BJ (cell line): ENCODE results near the gene SMC1B. TPM values are rescaled to one million over a fixed set of nuclear protein-coding genes. Genes with fewer than 3 reads are reported as not detected.
"Not testable (repeated sequence)": the region's sequence is repeated elsewhere in the genome, so short reads cannot be mapped to it uniquely, and the experiment has no call there.

Experiments
- CTCF ChIA-PET: fragments of 350-600 bp; formaldehyde crosslinking; extraction: SDS; loops from one replicate; lab custom pipeline; 2021; ENCODE audit warnings: antibody characterized with exemption, inconsistent platforms; lab: Yijun Ruan, JAX
- POLR2A ChIA-PET: fragments of 300-600 bp; sonication (Branson Sonifier 250); formaldehyde crosslinking; extraction: SDS; loops from one replicate; lab custom pipeline; 2021; ENCODE audit warnings: antibody characterized with exemption; lab: Charles Lee
- DNase-seq: peaks from one replicate; pipeline ENCODE4 v3.0.0-alpha.2; 2011; ENCODE audit warnings: low read depth
- H3K27me3 ChIP-seq: 2 replicates; pipeline ENCODE4 v1.6.0; 2011; ENCODE audit warnings: low read length; ENCODE audit not compliant: control insufficient read depth, insufficient read depth
- H3K36me3 ChIP-seq: 2 replicates; pipeline ENCODE4 v1.5.1; 2011; ENCODE audit warnings: low read length; ENCODE audit not compliant: control insufficient read depth, insufficient read depth
- H3K4me3 ChIP-seq: 2 replicates; pipeline ENCODE4 v1.5.1; 2011; ENCODE audit warnings: low read depth, mild to moderate bottlenecking, control low read depth, low read length
- CTCF ChIP-seq: IDR thresholded peaks from 2 replicates; pipeline ENCODE4 v1.5.1; 2011; ENCODE audit warnings: low read depth, mild to moderate bottlenecking, control low read depth, inconsistent platforms, low read length, moderate library complexity; ENCODE audit not compliant: insufficient read depth
- polyA plus RNA-seq: library from polyadenylated mRNA; depleted of rRNA; stranded (reverse); fragments of >200 nt; gene quantifications from 2 replicates; pipeline ENCODE4 v1.2.3, GENCODE V29; 2011

SMC1B gene
- polyA plus RNA-seq, 1 experiment = not detected

DNA sequence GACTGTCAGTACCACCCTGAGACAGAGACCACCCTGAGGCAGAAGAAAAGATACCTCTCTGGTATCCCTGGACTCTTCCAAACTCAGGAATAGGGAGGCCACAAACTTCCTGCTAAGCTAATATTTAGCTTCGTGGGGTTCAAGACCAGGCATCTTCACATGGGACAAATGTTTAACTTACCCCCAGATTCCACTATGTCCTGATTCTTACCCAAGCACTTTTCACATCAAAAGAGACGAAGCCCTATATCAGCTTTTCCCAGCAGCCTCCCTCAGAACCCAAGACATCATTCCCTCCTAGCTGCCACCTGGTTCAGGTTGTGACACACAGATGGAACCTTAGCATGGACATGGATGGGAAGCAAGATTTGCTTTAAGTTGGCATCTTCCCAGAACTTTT is 32.1 kb downstream of the SMC1B start:
- ChIA-PET POLR2A (no interaction called here), CTCF (no interaction called here)
- no peaks in the 10 kb centered on the region for H3K36me3 ChIP-seq
- H3K4me3 ChIP-seq = no peak overlapping the region
- no peak for DNase-seq
- H3K27me3 ChIP-seq = no peaks in the 10 kb centered on the region
- TF ChIP-seq CTCF = no peak

DNA sequence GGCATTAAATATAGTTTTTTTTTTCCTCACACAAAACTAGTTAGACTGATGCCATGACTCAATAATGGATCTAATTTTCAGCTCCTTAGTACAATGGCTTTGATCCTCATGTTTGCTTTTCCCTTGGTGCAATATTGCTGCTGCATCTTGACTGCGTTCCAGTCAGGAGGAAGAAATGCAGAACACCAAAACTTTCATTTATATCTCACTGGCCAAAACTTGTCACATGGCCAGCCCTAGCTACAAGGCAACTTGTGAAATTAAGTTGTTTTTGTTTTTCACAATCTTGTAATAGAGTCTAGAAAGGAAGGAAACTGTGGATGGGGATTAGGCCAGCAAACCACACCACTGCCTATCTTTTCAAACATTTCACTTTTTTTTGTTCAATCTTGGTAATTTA is 36.7 kb downstream of the SMC1B start:
- CTCF ChIA-PET = no interaction called here
- POLR2A ChIA-PET = no interaction called here

GRCh38 chr22:45376009-45376408 is 37.4 kb downstream of the SMC1B start:
- Histone ChIP-seq H3K36me3 (no peaks in the 10 kb centered on the region), H3K27me3 (no peaks in the 10 kb centered on the region), H3K4me3 (no peak overlapping the region)
- no peak for DNase-seq
- POLR2A ChIA-PET = no interaction called here
- TF ChIP-seq CTCF = no peak
- CTCF ChIA-PET = no interaction called here

More for the DNA sequence above, 36.7 kb downstream of the SMC1B start:
- no peaks in the 10 kb centered on the region for H3K27me3 ChIP-seq
- no peak overlapping the region for H3K4me3 ChIP-seq
- DNase-seq = no peak
- no peaks in the 10 kb centered on the region for H3K36me3 ChIP-seq
- TF ChIP-seq CTCF = no peak

GRCh38 chr22:45373592-45373991 is 39.8 kb downstream of the SMC1B start:
- H3K27me3 ChIP-seq, POLR2A ChIA-PET, H3K4me3 ChIP-seq, CTCF ChIA-PET, DNase-seq, H3K36me3 ChIP-seq: not testable (repeated sequence)

DNA sequence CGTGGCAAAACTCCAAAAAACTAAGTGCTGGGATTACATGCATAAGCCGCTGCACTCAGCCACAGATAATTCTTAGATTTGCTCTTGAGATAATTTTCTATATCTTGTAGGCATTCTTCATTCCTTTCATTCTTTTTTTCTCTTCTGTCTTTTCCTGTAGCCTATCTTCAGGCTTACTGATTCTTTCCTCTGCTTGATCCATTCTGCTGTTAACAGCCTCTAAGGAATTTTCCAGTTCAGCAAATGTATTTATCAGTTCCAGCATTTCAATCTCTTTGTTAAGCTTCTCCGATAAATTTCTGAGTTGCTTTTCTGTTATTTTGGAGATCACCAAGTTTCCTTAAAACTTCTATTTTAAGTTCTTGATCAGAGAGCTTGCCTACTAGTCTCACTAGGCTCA is 46.7 kb downstream of the SMC1B start:
- TF ChIP-seq CTCF = no peak
- no peaks in the 10 kb centered on the region for H3K36me3 ChIP-seq
- H3K4me3 ChIP-seq = no peak overlapping the region
- no peak for DNase-seq
- ChIA-PET POLR2A (no interaction called here), CTCF (no interaction called here)
- peaks cover 5% of the 10 kb centered on the region for H3K27me3 ChIP-seq

DNA sequence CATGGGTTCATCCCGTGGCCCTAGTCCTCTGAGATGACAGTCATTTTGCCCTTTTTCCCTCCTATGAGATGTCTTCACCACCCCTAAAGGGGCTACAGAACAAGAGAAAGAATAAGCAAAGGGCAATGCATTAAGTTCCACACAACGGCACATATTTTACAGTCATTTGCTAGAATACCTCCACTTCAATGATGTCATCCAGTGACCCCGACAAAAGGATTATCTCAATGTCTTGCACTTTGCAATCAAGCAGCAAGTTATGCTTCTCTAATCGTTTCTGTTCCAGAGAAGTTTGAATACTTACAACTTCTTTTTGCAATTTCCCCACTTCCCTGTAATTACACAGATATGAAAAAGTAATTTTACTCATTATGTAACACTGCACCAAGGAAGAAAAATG is 53.8 kb downstream of the SMC1B start:
- ChIA-PET POLR2A (no interaction called here), CTCF (no interaction called here)
- Histone ChIP-seq H3K27me3 (no peaks in the 10 kb centered on the region), H3K4me3 (no peak overlapping the region), H3K36me3 (no peaks in the 10 kb centered on the region)
- no peak for TF ChIP-seq CTCF
- no peak for DNase-seq
